Nephron (organoid): ENCODE measurements around the gene ESRRA.

Source experiments
- H3K27ac Mint-ChIP-seq, 3 experiments: 2 replicates each; pipeline ENCODE4 v1.8.0; 2020; ENCODE audit warnings: mixed read lengths in 3 of 3, mild to moderate bottlenecking in 2 of 3, moderate library complexity in 1 of 3
- H3K27me3 Mint-ChIP-seq: 2 replicates; pipeline ENCODE4 v1.8.0; 2021; ENCODE audit warnings: low read depth, mild to moderate bottlenecking, moderate library complexity, mixed read lengths
- H3K36me3 Mint-ChIP-seq: 2 replicates; pipeline ENCODE4 v1.8.0; 2020; ENCODE audit warnings: low read depth, mixed read lengths
- H3K4me1 Mint-ChIP-seq: 2 replicates; pipeline ENCODE4 v1.8.0; 2020; ENCODE audit warnings: mixed read lengths
- H3K4me3 Mint-ChIP-seq, 3 experiments: 2 replicates each; pipeline ENCODE4 v1.8.0; 2020; ENCODE audit warnings: mild to moderate bottlenecking in 3 of 3, mixed read lengths in 3 of 3, moderate library complexity in 2 of 3
- H3K9me3 Mint-ChIP-seq: 2 replicates; pipeline ENCODE4 v1.8.0; 2020; ENCODE audit warnings: mixed read lengths
- TF ChIP-seq, protein P1 (sequence below), 3 experiments: fragments of 200-600 bp; sonication (generic); IDR thresholded peaks; one replicate each; pipeline ENCODE4 v1.5.0; 2021; ENCODE audit warnings: antibody characterized with exemption in 3 of 3; ENCODE audit not compliant: unreplicated experiment in 3 of 3

The ESRRA gene

DNA sequence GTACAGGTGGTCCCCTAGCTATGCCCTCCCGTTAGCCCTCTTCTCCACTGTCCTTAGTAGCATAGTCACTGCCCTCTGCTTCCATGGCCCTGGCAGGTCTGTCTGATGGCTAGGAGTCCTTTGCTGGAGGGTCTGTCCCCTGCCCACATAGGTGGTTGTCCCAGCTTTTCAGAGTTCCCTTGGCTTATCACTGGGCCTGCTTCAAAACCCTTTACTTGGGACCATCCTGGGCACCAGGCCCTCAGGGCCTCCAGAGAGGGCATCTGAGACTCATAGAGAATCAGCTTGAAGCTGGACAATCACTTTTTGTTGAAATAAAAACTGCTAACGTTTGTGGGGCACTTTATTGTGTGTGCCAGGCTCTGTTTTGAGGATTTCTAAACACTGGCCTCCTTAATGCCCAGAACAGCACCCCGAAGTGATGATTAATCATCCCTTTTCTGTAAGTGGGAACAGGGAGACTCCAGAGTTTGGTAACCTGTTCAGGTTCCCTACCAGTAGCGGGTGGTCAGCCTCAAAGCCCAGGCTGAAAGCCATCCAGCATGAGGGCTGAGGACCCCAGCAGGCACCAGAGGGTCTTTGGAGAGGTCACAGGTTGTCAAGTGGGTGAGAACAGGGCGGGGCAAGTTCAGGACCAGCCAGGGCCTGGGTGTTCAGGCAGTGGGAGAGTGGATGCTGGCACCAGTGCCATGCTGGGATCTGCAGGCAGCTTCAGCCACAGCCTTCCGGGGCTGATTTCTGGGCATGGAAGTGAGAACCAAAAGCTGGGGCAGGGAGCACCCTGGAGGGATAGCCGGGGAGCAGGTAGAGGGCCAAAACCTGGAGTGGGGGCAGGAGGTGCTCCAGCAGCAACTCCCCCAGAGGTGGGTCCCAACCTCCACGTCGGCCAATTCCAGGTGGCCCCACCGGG lies 14.7 kb upstream of the ESRRA start:
- TF ChIP-seq, protein P1, sequence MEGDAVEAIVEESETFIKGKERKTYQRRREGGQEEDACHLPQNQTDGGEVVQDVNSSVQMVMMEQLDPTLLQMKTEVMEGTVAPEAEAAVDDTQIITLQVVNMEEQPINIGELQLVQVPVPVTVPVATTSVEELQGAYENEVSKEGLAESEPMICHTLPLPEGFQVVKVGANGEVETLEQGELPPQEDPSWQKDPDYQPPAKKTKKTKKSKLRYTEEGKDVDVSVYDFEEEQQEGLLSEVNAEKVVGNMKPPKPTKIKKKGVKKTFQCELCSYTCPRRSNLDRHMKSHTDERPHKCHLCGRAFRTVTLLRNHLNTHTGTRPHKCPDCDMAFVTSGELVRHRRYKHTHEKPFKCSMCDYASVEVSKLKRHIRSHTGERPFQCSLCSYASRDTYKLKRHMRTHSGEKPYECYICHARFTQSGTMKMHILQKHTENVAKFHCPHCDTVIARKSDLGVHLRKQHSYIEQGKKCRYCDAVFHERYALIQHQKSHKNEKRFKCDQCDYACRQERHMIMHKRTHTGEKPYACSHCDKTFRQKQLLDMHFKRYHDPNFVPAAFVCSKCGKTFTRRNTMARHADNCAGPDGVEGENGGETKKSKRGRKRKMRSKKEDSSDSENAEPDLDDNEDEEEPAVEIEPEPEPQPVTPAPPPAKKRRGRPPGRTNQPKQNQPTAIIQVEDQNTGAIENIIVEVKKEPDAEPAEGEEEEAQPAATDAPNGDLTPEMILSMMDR (IDR thresholded peaks at IDR 0.05; ENCODE audit: unreplicated experiment in 3 of 3): no peak
- peaks cover 12% of the 10 kb centered on the region for H3K4me1 Mint-ChIP-seq
- peak overlapping the region; percentile 76 to 83 (median 83) for H3K4me3 Mint-ChIP-seq
- H3K27ac Mint-ChIP-seq: no peak overlapping the region
- no peaks in the 10 kb centered on the region for H3K9me3 Mint-ChIP-seq
- peaks cover 67% of the 10 kb centered on the region for H3K27me3 Mint-ChIP-seq
- H3K36me3 Mint-ChIP-seq: peaks cover 6% of the 10 kb centered on the region

DNA sequence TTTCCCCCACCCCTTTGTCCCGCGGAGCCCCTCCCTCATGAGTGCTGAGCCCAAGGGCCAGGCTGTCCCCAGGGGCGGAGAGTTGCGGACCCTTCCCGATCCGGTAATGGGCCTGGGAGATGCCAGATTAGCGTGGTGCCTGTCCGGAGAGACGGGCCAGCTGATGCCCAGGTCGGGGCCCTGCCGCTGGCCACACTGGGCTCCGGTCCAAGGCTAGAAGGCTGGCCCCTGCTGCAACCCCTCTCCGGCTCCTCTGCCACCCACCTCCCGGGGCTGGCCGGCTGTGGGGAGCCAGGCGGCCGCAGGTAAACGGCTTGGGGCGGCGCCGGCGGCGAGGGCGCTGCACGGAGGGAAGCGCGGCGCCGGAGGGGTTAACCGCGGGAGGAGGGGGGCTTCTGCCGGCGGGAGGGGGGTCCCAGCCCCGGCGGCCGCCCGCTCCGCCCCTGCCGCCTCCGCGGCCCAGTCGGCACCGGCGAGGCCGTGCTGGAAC lies 14.0 kb upstream of the ESRRA start, which contains the start of gene KCNK4:
Gene KCNK4 (plus strand): TSS at position 41 of the 490 bp plus-strand sequence. CDS start 1,717 bp downstream, outside the sequence.
- Mint-ChIP-seq H3K4me3 (peak within 1 kb of the TSS; percentile 76 to 83 (median 83)), H3K9me3 (no peaks in the 10 kb centered on the region), H3K27me3 (peaks cover 74% of the 10 kb centered on the region), H3K36me3 (peaks cover 6% of the 10 kb centered on the region), H3K27ac (no peak within 1 kb of the TSS), H3K4me1 (peaks cover 11% of the 10 kb centered on the region)
- TF ChIP-seq, protein P1 (IDR thresholded peaks at IDR 0.05; ENCODE audit: unreplicated experiment in 3 of 3): no peak

DNA sequence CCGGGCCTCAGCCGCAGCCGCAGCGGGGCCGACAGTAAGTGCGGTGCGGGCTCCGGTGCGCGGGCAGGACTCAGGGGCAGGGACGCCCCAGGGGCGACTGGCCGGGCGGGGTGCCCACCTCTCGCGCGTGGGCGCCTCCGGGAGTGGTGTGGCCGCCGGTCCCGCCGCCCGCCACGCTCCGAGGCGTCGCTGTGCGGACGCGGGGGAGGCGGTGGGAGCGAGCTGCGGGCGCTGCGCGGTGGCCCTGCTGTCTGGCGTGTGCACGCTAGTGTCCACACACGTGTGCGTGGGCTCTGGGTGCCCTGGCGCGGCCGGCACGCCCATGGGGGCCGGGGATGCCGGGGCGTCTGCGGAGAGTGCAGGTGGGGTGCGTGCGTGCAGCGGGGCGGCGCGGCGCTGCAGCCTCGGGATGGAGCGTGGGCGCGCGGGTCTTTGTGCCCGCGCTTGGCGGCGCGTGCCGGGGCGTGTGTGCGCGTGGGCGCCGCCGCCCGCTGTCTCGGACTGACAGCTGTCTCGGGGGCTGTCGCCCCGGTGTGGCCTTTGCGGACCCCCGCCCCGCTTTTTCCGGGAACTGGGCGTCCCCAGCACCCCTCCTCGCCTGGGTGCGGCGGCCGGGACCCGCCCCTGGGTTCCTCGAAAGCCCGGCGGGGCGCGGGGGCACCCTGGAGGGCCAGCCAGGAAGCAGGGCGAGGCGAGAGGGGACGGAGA lies 13.4 kb upstream of the ESRRA start:
- no peak overlapping the region for H3K27ac Mint-ChIP-seq
- H3K36me3 Mint-ChIP-seq: peaks cover 6% of the 10 kb centered on the region
- peaks cover 80% of the 10 kb centered on the region for H3K27me3 Mint-ChIP-seq
- H3K4me1 Mint-ChIP-seq: peaks cover 5% of the 10 kb centered on the region
- TF ChIP-seq, protein P1 (IDR thresholded peaks at IDR 0.05; ENCODE audit: unreplicated experiment in 3 of 3): no peak
- no peaks in the 10 kb centered on the region for H3K9me3 Mint-ChIP-seq
- no peak overlapping the region for H3K4me3 Mint-ChIP-seq

DNA sequence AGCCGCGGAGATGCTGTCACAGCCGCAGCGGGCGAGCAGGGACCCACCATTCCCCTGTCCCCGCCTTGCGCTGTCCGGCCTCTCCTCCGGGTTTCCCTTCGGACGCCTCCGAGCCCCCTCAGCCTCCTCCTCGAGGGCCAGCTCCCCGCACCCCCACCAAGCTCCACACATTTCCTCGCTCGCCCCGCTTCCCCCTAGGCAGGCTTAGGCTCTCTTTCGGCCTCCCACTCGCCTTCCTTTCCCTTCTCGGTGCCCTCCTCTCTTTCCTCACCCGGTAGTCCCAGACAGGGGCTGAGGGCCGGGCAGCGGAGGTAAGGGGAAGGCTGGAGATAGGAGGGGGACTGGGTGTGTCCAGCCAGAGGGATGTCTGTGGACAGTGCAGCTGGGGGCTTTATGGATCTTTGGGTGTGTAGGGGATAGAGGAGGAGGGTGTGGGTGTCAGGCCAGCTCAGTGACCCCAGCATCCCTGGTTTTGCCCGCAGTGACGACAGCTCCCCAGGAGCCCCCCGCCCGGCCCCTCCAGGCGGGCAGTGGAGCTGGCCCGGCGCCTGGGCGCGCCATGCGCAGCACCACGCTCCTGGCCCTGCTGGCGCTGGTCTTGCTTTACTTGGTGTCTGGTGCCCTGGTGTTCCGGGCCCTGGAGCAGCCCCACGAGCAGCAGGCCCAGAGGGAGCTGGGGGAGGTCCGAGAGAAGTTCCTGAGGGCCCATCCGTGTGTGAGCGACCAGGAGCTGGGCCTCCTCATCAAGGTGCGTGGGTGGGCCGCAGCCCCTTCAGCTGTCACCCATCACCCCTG lies 12.7 kb upstream of the ESRRA start:
- Mint-ChIP-seq H3K4me3 (peak overlapping the region; percentile 51 to 73 (median 66)), H3K27ac (no peak overlapping the region), H3K9me3 (no peaks in the 10 kb centered on the region), H3K27me3 (peaks cover 88% of the 10 kb centered on the region), H3K4me1 (peaks cover 4% of the 10 kb centered on the region), H3K36me3 (peaks cover 6% of the 10 kb centered on the region)
- TF ChIP-seq, protein P1 (IDR thresholded peaks at IDR 0.05; ENCODE audit: unreplicated experiment in 3 of 3): no peak

DNA sequence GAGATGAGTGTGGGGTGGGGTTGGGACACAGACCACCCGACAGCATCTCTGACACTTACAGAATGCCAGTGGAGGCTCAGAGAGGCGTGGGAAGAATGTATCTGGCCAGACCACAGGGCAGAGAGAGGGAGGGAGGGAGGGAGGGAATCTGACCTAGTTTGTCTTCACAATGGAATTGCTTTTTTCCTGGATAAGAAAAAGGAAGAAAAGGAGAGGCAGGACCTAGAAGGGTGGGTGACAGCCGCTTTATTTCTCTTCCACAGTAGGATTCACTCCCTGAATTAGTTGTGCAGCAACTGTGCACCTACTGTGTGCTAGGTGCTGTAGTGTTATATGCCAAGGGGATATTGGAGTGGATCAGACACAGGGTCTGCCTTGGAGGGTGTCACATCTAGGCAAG lies 10.6 kb upstream of the ESRRA start:
- TF ChIP-seq, protein P1 (IDR thresholded peaks at IDR 0.05; ENCODE audit: unreplicated experiment in 3 of 3): no peak
- Mint-ChIP-seq H3K4me3 (no peak overlapping the region), H3K4me1 (peaks cover 4% of the 10 kb centered on the region)

More for the DNA sequence above, 10.6 kb upstream of the ESRRA start:
- peaks cover 91% of the 10 kb centered on the region for H3K27me3 Mint-ChIP-seq
- no peaks in the 10 kb centered on the region for H3K36me3 Mint-ChIP-seq
- H3K9me3 Mint-ChIP-seq: no peaks in the 10 kb centered on the region
- no peak overlapping the region for H3K27ac Mint-ChIP-seq
